K562 (cell line): ENCODE results near the gene ZRANB1. TPM values are rescaled to one million over a fixed set of nuclear protein-coding genes. Genes with fewer than 3 reads are reported as not detected.

Source experiments
- ATAC-seq: fragments of 200-7000 bp; cut with Tn5 transposase; 3 replicates; pipeline ENCODE4 v1.9.1; 2020; ENCODE audit warnings: moderate library complexity
- BruUV-seq: library from RNA; stranded (reverse); fragments of 400-500 nt; replicated peaks from 2 replicates; lab custom pipeline; 2021; lab: Mats Ljungman, UMichigan
- CTCF ChIA-PET: fragments of 300-600 bp; formaldehyde crosslinking; extraction: SDS; loops from one replicate; lab custom pipeline; 2021; ENCODE audit warnings: low intra/inter-chr PET ratio; lab: Yijun Ruan, JAX
- POLR2A ChIA-PET: fragments of 300-600, 350-650 bp; sonication (Branson Sonifier 250); formaldehyde crosslinking; extraction: SDS; loops from one replicate; lab custom pipeline; 2021; ENCODE audit warnings: antibody characterized with exemption, inconsistent platforms; lab: Yijun Ruan, JAX
- DNase-seq, 4 experiments: peaks; one replicate each; pipeline versions ENCODE4 v3.0.0 to v3.0.0-alpha.2; 2011 to 2018; ENCODE audit warnings: low spot score in 3 of 4, mixed read lengths in 3 of 4; ENCODE audit errors: extremely low read depth in 1 of 4
- FAIRE-seq: peaks from 2 replicates; lab custom pipeline; 2011; peaks lifted over from hg19 to GRCh38; lab: Jason Lieb, UNC
- H2AFZ ChIP-seq: 2 replicates; pipeline ENCODE4 v1.6.0; 2011; ENCODE audit warnings: low read depth, low read length, control low read depth, inconsistent platforms
- H3K27ac ChIP-seq: fragments of 200-600 bp; 3 replicates; pipeline ENCODE4 v1.8.0; 2011; ENCODE audit warnings: low read depth, mild to moderate bottlenecking, control low read depth, inconsistent platforms, low read length, moderate library complexity, mixed read lengths; ENCODE audit errors: extremely low read depth
- H3K27me3 ChIP-seq, 2 experiments: fragments of 300-600 bp in 1 of 2; 2 replicates in 1 of 2; 3 replicates in 1 of 2; pipeline versions ENCODE4 v1.6.0 to v1.8.0; 2011; ENCODE audit warnings: inconsistent platforms in 2 of 2, low read length in 2 of 2, mild to moderate bottlenecking in 1 of 2, mixed read lengths in 1 of 2, moderate library complexity in 1 of 2; ENCODE audit not compliant: control insufficient read depth in 2 of 2, insufficient read depth in 2 of 2
- H3K36me3 ChIP-seq: fragments of 300-600 bp; 3 replicates; pipeline ENCODE4 v1.8.0; 2011; ENCODE audit warnings: mild to moderate bottlenecking, low read length, inconsistent platforms; ENCODE audit not compliant: control insufficient read depth, insufficient read depth
- H3K4me1 ChIP-seq, 2 experiments: fragments of 200-600 bp in 1 of 2; replicated peaks in 1 of 2; 2 replicates in 1 of 2; 3 replicates in 1 of 2; pipeline versions ENCODE4 v1.5.1 to v1.8.0; 2011; ENCODE audit warnings: inconsistent platforms in 2 of 2, low read length in 2 of 2, mild to moderate bottlenecking in 1 of 2, mixed read lengths in 1 of 2, moderate library complexity in 1 of 2; ENCODE audit not compliant: control insufficient read depth in 2 of 2, insufficient read depth in 2 of 2
- H3K4me2 ChIP-seq: 2 replicates; pipeline ENCODE4 v1.6.1; 2011; ENCODE audit warnings: low read length, control low read depth, inconsistent platforms, mixed read lengths; ENCODE audit not compliant: insufficient read depth
- H3K4me3 ChIP-seq: fragments of 200-600 bp; sonication (generic), shearing (Covaris generic); 2 replicates; pipeline ENCODE4 v1.5.1; 2016; ENCODE audit warnings: control low read depth, inconsistent platforms
- H3K79me2 ChIP-seq: fragments of 200-600 bp; 3 replicates; pipeline ENCODE4 v1.8.0; 2011; ENCODE audit warnings: low read length, inconsistent platforms; ENCODE audit not compliant: control insufficient read depth, insufficient read depth
- H3K9ac ChIP-seq, 2 experiments: 2 replicates each; pipeline versions ENCODE4 v1.6.0 to v1.6.1; 2011; ENCODE audit warnings: low read depth in 2 of 2, low read length in 2 of 2, control low read depth in 1 of 2, inconsistent platforms in 1 of 2, mild to moderate bottlenecking in 1 of 2, mixed read lengths in 1 of 2; ENCODE audit not compliant: insufficient read depth in 1 of 2
- H3K9me1 ChIP-seq: one replicate; pipeline ENCODE4 v1.6.0; 2011; ENCODE audit warnings: inconsistent platforms, mild to moderate bottlenecking, low read length, moderate library complexity; ENCODE audit not compliant: control insufficient read depth, insufficient read depth
- H3K9me3 ChIP-seq: replicated peaks from 2 replicates; pipeline ENCODE4 v1.5.1; 2011; ENCODE audit warnings: low read depth, low read length, inconsistent platforms; ENCODE audit not compliant: control insufficient read depth, insufficient read depth
- H4K20me1 ChIP-seq: replicated peaks from 2 replicates; pipeline ENCODE4 v1.6.1; 2011; ENCODE audit warnings: low read length, inconsistent platforms, mixed read lengths; ENCODE audit not compliant: control insufficient read depth, insufficient read depth
- ILF3 ChIP-seq: fragments of 450-650 bp; IDR thresholded peaks from 2 replicates; pipeline ENCODE4 v1.6.1; 2018; ENCODE audit warnings: antibody characterized with exemption, mild to moderate bottlenecking, moderate library complexity, borderline replicate concordance
- RBM25 ChIP-seq: fragments of 200-400 bp; formaldehyde crosslinking; IDR thresholded peaks from 2 replicates; pipeline ENCODE4 v1.6.1; 2018; ENCODE audit warnings: low read length, low read depth, moderate library complexity; ENCODE audit not compliant: severe bottlenecking
- SLC30A9 ChIP-seq: fragments of 250-450 bp; sonication (Bioruptor Pico); IDR thresholded peaks from 2 replicates; pipeline ENCODE4 v1.8.0; 2022; ENCODE audit warnings: mild to moderate bottlenecking, moderate library complexity
- SMARCB1 ChIP-seq: IDR thresholded peaks from 2 replicates; pipeline ENCODE4 v1.6.1; 2011; ENCODE audit warnings: improper control_type of control experiment, low read depth; ENCODE audit not compliant: insufficient read length
- TSC22D4 ChIP-seq: fragments of 450-650 bp; IDR thresholded peaks from 2 replicates; pipeline ENCODE4 v1.6.1; 2016; ENCODE audit warnings: missing genetic modification characterization, missing biosample characterization, control low read depth
- ZBTB34 ChIP-seq: fragments of 250-450 bp; sonication (Bioruptor Pico); IDR thresholded peaks from 2 replicates; pipeline ENCODE4 v1.8.0; 2021; ENCODE audit warnings: mild to moderate bottlenecking, moderate library complexity
- ZNF121 ChIP-seq: sonication (generic); formaldehyde crosslinking; conservative IDR thresholded peaks from 2 replicates; pipeline ENCODE4 v1.8.0; 2022; ENCODE audit warnings: missing genetic modification reagents
- ZNF444 ChIP-seq: fragments of 250-450 bp; sonication (Bioruptor Pico); IDR thresholded peaks from 2 replicates; pipeline ENCODE4 v1.4.0; 2020; ENCODE audit warnings: mild to moderate bottlenecking, moderate library complexity
- WGBS: fragments of 100-300 bp; shearing (Covaris generic); methylation state at CpG from one replicate; pipeline ENCODE4 v1.1.6; 2016; ENCODE audit warnings: low coverage, mixed read lengths; ENCODE audit not compliant: insufficient coverage; ENCODE audit errors: missing lambda C conversion rate; 5-methylcytosine and 5-hydroxymethylcytosine counted together
- in situ Hi-C: fragments of 300-500 bp; cut with MboI; formaldehyde crosslinking; loops from 4 replicates; pipeline ENCODE4 v1.15.0; 2018; ENCODE audit warnings: inconsistent platforms, mixed read lengths
- intact Hi-C: fragments of 100-400 bp; cut with micrococcal nuclease; formaldehyde crosslinking; loops from 2 replicates; pipeline ENCODE4 v1.14.2; 2022
- polyA plus RNA-seq, 8 experiments: library from polyadenylated mRNA; depleted of rRNA in 4 of 8; stranded (reverse) in 5 of 8; unstranded in 3 of 8; fragments of >200 nt; fragmentation: Nextera tagmentation in 2 of 8; fragmentation: Illumina TruSeq in 1 of 8; extraction: Ambion mirVana in 2 of 8; extraction: Trizol in 1 of 8; gene quantifications; 2 replicates each; pipeline versions ENCODE4 v1.2.1 to v1.2.3, GENCODE V29; 2011 to 2014; ENCODE audit warnings: inconsistent platforms in 1 of 8, missing spikeins in 1 of 8
- total RNA-seq, 7 experiments: library from RNA; depleted of rRNA in 6 of 7; stranded (reverse); fragments of >200 nt in 6 of 7; fragmentation: Illumina TruSeq in 2 of 7; extraction: Trizol in 2 of 7; gene quantifications; 2 replicates each; pipeline versions ENCODE4 v1.2.1 to v1.2.3, GENCODE V29; 2011 to 2021; ENCODE audit warnings: low replicate concordance in 1 of 7

The ZRANB1 gene
- total and polyA plus RNA-seq, 9 of the 15 experiments (the other 6 are each of a cell fraction or from before 2014, with no cell fraction given) = 0.07 to 1.1 (median 0.64) TPM

GRCh38 chr10:124923684-124924083, 18.2 kb upstream of the ZRANB1 start:
- intact Hi-C loops = no loop called here
- peaks cover 94% of the 10 kb centered on the region for H3K79me2 ChIP-seq
- H3K9me3 ChIP-seq = no peaks in the 10 kb centered on the region; the same call in 1 of the 2 replicates
- no peak for FAIRE-seq
- no peak for TF ChIP-seq SMARCB1
- peak; percentile 78 for TF ChIP-seq RBM25
- no peak for TF ChIP-seq TSC22D4 (tag)
- TF ChIP-seq ZNF444 = no peak
- TF ChIP-seq ZNF121 (CRISPR knock-in tag) = peak; percentile 95
- no peak for TF ChIP-seq ILF3
- TF ChIP-seq ZBTB34 (CRISPR knock-in tag) = no peak
- TF ChIP-seq SLC30A9 = no peak
- H3K4me3 ChIP-seq = no peak overlapping the region
- no peaks in the 10 kb centered on the region for H3K9me1 ChIP-seq
- CTCF ChIA-PET = no interaction called here
- H3K4me1 ChIP-seq = peaks cover 6 to 16% of the 10 kb centered on the region in 2 experiments; a peak in 4 of 5 replicates
- no peaks in the 10 kb centered on the region for H3K27me3 ChIP-seq
- no peak for DNase-seq
- H2AFZ ChIP-seq = no peak overlapping the region
- ATAC-seq = no peak
- BruUV-seq = no TSS peak
- no peak overlapping the region for H3K9ac ChIP-seq
- no peak overlapping the region for H3K27ac ChIP-seq
- H3K36me3 ChIP-seq = peaks cover 30% of the 10 kb centered on the region
- in situ Hi-C loops = no loop called here
- peaks cover 7% of the 10 kb centered on the region; the same call in 1 of the 2 replicates for H4K20me1 ChIP-seq
- POLR2A ChIA-PET = no interaction called here
- no peak overlapping the region for H3K4me2 ChIP-seq
- WGBS = 85% methylated on average over 5 of the region's 5 CpGs
